H9 (cell line): ENCODE results near the gene MRPL36. TPM values are rescaled to one million over a fixed set of nuclear protein-coding genes. Genes with fewer than 3 reads are reported as not detected.

Experiments
- DNase-seq: peaks from one replicate; pipeline ENCODE4 v3.0.0-alpha.2; 2017
- H2AFZ ChIP-seq: one replicate; pipeline ENCODE4 v1.6.1; 2013; ENCODE audit warnings: mild to moderate bottlenecking, low read length, control low read depth, moderate library complexity
- H2AK5ac ChIP-seq: 2 replicates; pipeline ENCODE4 v1.6.1; 2013; ENCODE audit warnings: low read length, control low read depth, mixed read lengths; ENCODE audit not compliant: insufficient read length
- H2BK120ac ChIP-seq: one replicate; pipeline ENCODE4 v1.6.1; 2013; ENCODE audit warnings: low read depth, mild to moderate bottlenecking, low read length, control low read depth, inconsistent platforms; ENCODE audit not compliant: poor library complexity, severe bottlenecking
- H2BK12ac ChIP-seq: 2 replicates; pipeline ENCODE4 v1.6.1; 2013; ENCODE audit warnings: low read length, control low read depth, mixed read lengths, low read depth; ENCODE audit not compliant: insufficient read length
- H2BK15ac ChIP-seq: 2 replicates; pipeline ENCODE4 v1.6.1; 2013; ENCODE audit warnings: low read depth, low read length, control low read depth
- H2BK20ac ChIP-seq: one replicate; pipeline ENCODE4 v1.6.1; 2013; ENCODE audit warnings: low read depth, mild to moderate bottlenecking, low read length, control low read depth, inconsistent platforms; ENCODE audit not compliant: poor library complexity, severe bottlenecking
- H2BK5ac ChIP-seq: 2 replicates; pipeline ENCODE4 v1.6.1; 2013; ENCODE audit warnings: low read length, control low read depth, mixed read lengths; ENCODE audit not compliant: insufficient read length
- H3K14ac ChIP-seq: 2 replicates; pipeline ENCODE4 v1.6.1; 2013; ENCODE audit warnings: low read length, control low read depth; ENCODE audit not compliant: insufficient read depth
- H3K18ac ChIP-seq: 2 replicates; pipeline ENCODE4 v1.6.1; 2013; ENCODE audit warnings: low read depth, mild to moderate bottlenecking, mixed read lengths, low read length, control low read depth; ENCODE audit not compliant: insufficient read length
- H3K23ac ChIP-seq: 2 replicates; pipeline ENCODE4 v1.6.1; 2013; ENCODE audit warnings: low read length, control low read depth, mixed read lengths, low read depth; ENCODE audit not compliant: insufficient read length
- H3K23me2 ChIP-seq: 2 replicates; pipeline ENCODE4 v1.6.1; 2013; ENCODE audit warnings: low read depth, mild to moderate bottlenecking, mixed read lengths, low read length, control low read depth; ENCODE audit not compliant: insufficient read length, poor library complexity, severe bottlenecking
- H3K27ac ChIP-seq: 2 replicates; pipeline ENCODE4 v1.5.1; 2013; ENCODE audit warnings: low read length, control low read depth, mixed read lengths, low read depth; ENCODE audit not compliant: insufficient read length
- H3K27me3 ChIP-seq: 2 replicates; pipeline ENCODE4 v1.6.1; 2013; ENCODE audit warnings: low read length, control low read depth, inconsistent platforms; ENCODE audit not compliant: insufficient read depth
- H3K4ac ChIP-seq: 2 replicates; pipeline ENCODE4 v1.6.1; 2013; ENCODE audit warnings: low read depth, mild to moderate bottlenecking, control low read depth, inconsistent platforms, low read length, moderate library complexity
- H3K4me1 ChIP-seq: 2 replicates; pipeline ENCODE4 v1.6.1; 2013; ENCODE audit warnings: low read length, control low read depth, inconsistent platforms; ENCODE audit not compliant: insufficient read depth
- H3K4me2 ChIP-seq: 2 replicates; pipeline ENCODE4 v1.6.1; 2013; ENCODE audit warnings: low read length, control low read depth, mixed read lengths; ENCODE audit not compliant: insufficient read length, insufficient read depth
- H3K56ac ChIP-seq: 2 replicates; pipeline ENCODE4 v1.6.1; 2013; ENCODE audit warnings: low read depth, mild to moderate bottlenecking, mixed read lengths, low read length, control low read depth; ENCODE audit not compliant: insufficient read length
- H3K79me1 ChIP-seq: 2 replicates; pipeline ENCODE4 v1.6.1; 2013; ENCODE audit warnings: low read depth, mild to moderate bottlenecking, moderate library complexity, low read length, control low read depth, inconsistent platforms; ENCODE audit not compliant: insufficient read depth, poor library complexity, severe bottlenecking
- H3K79me2 ChIP-seq: 2 replicates; pipeline ENCODE4 v1.6.1; 2013; ENCODE audit warnings: low read length, control low read depth, inconsistent platforms; ENCODE audit not compliant: insufficient read depth
- H3K9ac ChIP-seq: 2 replicates; pipeline ENCODE4 v1.6.1; 2013; ENCODE audit warnings: low read length, control low read depth, mixed read lengths; ENCODE audit not compliant: insufficient read length; ENCODE audit errors: extremely low read depth
- H3K9me3 ChIP-seq: one replicate; pipeline ENCODE4 v1.6.1; 2013; ENCODE audit warnings: low read depth, low read length, inconsistent platforms; ENCODE audit not compliant: control insufficient read depth
- H3T11ph ChIP-seq: one replicate; pipeline ENCODE4 v1.6.1; 2013; ENCODE audit warnings: mild to moderate bottlenecking, low read length, control low read depth, inconsistent platforms
- H4K20me1 ChIP-seq: one replicate; pipeline ENCODE4 v1.6.1; 2013; ENCODE audit not compliant: control insufficient read depth, insufficient read length, insufficient read depth
- H4K5ac ChIP-seq: 2 replicates; pipeline ENCODE4 v1.6.1; 2013; ENCODE audit warnings: low read depth, mild to moderate bottlenecking, mixed read lengths, low read length, control low read depth; ENCODE audit not compliant: insufficient read length
- H4K8ac ChIP-seq: replicated peaks from 2 replicates; pipeline ENCODE4 v1.6.1; 2013; ENCODE audit warnings: low read length, control low read depth, mixed read lengths, low read depth; ENCODE audit not compliant: insufficient read length
- H4K91ac ChIP-seq: 2 replicates; pipeline ENCODE4 v1.6.1; 2013; ENCODE audit warnings: low read depth, mild to moderate bottlenecking, moderate library complexity, mixed read lengths, low read length, control low read depth; ENCODE audit not compliant: insufficient read length
- H3K27ac Mint-ChIP-seq, 3 experiments: 2 replicates in 2 of 3; 3 replicates in 1 of 3; pipeline ENCODE4 v1.8.0; 2020 to 2021; ENCODE audit warnings: mixed read lengths in 3 of 3, mild to moderate bottlenecking in 1 of 3, moderate library complexity in 1 of 3
- H3K27me3 Mint-ChIP-seq: 2 replicates; pipeline ENCODE4 v1.8.0; 2021; ENCODE audit warnings: low read depth, mild to moderate bottlenecking, moderate library complexity, mixed read lengths
- H3K36me3 Mint-ChIP-seq, 3 experiments: 2 replicates in 2 of 3; 3 replicates in 1 of 3; pipeline ENCODE4 v1.8.0; 2020 to 2021; ENCODE audit warnings: low read depth in 3 of 3, mixed read lengths in 3 of 3; ENCODE audit not compliant: insufficient read depth in 1 of 3
- H3K4me1 Mint-ChIP-seq, 2 experiments: 2 replicates each; pipeline ENCODE4 v1.8.0; 2020; ENCODE audit warnings: mixed read lengths in 2 of 2
- H3K4me3 Mint-ChIP-seq, 2 experiments: 2 replicates in 1 of 2; 3 replicates in 1 of 2; pipeline ENCODE4 v1.8.0; 2020 to 2021; ENCODE audit warnings: mild to moderate bottlenecking in 2 of 2, mixed read lengths in 2 of 2, moderate library complexity in 1 of 2
- H3K9me3 Mint-ChIP-seq, 2 experiments: 2 replicates in 1 of 2; 3 replicates in 1 of 2; pipeline ENCODE4 v1.8.0; 2020; ENCODE audit warnings: mild to moderate bottlenecking in 2 of 2, mixed read lengths in 2 of 2, moderate library complexity in 1 of 2
- CTCF ChIP-seq: fragments of 200-600 bp; sonication (generic); conservative IDR thresholded peaks from 3 replicates; pipeline ENCODE4 v1.8.0; 2021; ENCODE audit warnings: antibody characterized with exemption, mild to moderate bottlenecking
- WGBS: extraction: QIAGEN DNeasy Blood & Tissue Kit; methylation state at CpG from one replicate; pipeline ENCODE4 v1.1.7; 2013; ENCODE audit warnings: missing lambda C conversion rate, low lambda C conversion rate, mixed read lengths; ENCODE audit not compliant: insufficient read length; ENCODE audit errors: extremely low coverage; 5-methylcytosine and 5-hydroxymethylcytosine counted together
- total RNA-seq: library from RNA; stranded (reverse); gene quantifications from 2 replicates; pipeline ENCODE4 v1.2.1, GENCODE V29; 2021

The MRPL36 gene
- total RNA-seq, 1 experiment from 2014 or later, result 67.3 TPM

GRCh38 chr5:1834721-1835429 is 35.2 kb upstream of the MRPL36 start:
- no peaks in the 10 kb centered on the region for H3K79me2 ChIP-seq
- H2BK12ac ChIP-seq, result no peak overlapping the region
- no peaks in the 10 kb centered on the region for H3K27me3 ChIP-seq
- H3T11ph ChIP-seq, result no peak overlapping the region
- H4K8ac ChIP-seq, result no peak overlapping the region
- no peaks in the 10 kb centered on the region; a peak in 1 of 5 replicates for H3K9me3 Mint-ChIP-seq
- H2BK15ac ChIP-seq, result no peak overlapping the region
- no peak overlapping the region for H2BK120ac ChIP-seq
- no peak overlapping the region for H2AFZ ChIP-seq
- no peak for TF ChIP-seq CTCF
- H4K91ac ChIP-seq, result no peak overlapping the region
- H3K4me3 Mint-ChIP-seq, result no peak overlapping the region
- no peak overlapping the region for H4K5ac ChIP-seq
- no peak overlapping the region for H3K56ac ChIP-seq
- no peak for DNase-seq
- no peak overlapping the region; the same call in 1 of the 2 replicates for H3K14ac ChIP-seq
- H3K9ac ChIP-seq, result no peak overlapping the region
- H3K36me3 Mint-ChIP-seq, result peaks cover 0 to 2% (median 0%) of the 10 kb centered on the region in 3 experiments; a peak in 1 of 7 replicates
- H3K79me1 ChIP-seq, result no peaks in the 10 kb centered on the region
- H3K27me3 Mint-ChIP-seq, result peaks cover 22% of the 10 kb centered on the region
- no peaks in the 10 kb centered on the region for H3K23me2 ChIP-seq
- no peak overlapping the region for H2BK5ac ChIP-seq
- H2AK5ac ChIP-seq, result no peak overlapping the region
- no CpG with 5 or more reads among the region's 21 CpGs for WGBS
- peaks cover 27 to 52% of the 10 kb centered on the region in 2 experiments for H3K4me1 Mint-ChIP-seq
- no peaks in the 10 kb centered on the region for H4K20me1 ChIP-seq
- H3K4me2 ChIP-seq, result no peak overlapping the region
- H3K27ac Mint-ChIP-seq, result peak overlapping the region in 1 of 3 experiments; percentile 55; a peak in 1 of 7 replicates
- H3K4ac ChIP-seq, result no peak overlapping the region
- no peak overlapping the region for H3K23ac ChIP-seq
- H2BK20ac ChIP-seq, result no peak overlapping the region
- no peaks in the 10 kb centered on the region for H3K9me3 ChIP-seq
- no peak overlapping the region for H3K27ac ChIP-seq
- H3K18ac ChIP-seq, result no peak overlapping the region
- H3K4me1 ChIP-seq, result no peaks in the 10 kb centered on the region
